GM21381 (cell line): ENCODE results near the gene NEIL3.

ENCODE experiments used
- ATAC-seq: cut with Tn5 transposase; IDR thresholded peaks from one replicate; pipeline ENCODE4 v1.9.1; 2021; ENCODE audit warnings: mild to moderate bottlenecking, moderate library complexity; ENCODE audit not compliant: unreplicated experiment

The NEIL3 gene

GRCh38 chr4:177367336-177367735 is 57.7 kb downstream of the NEIL3 start:
- ATAC-seq, result no peak

DNA sequence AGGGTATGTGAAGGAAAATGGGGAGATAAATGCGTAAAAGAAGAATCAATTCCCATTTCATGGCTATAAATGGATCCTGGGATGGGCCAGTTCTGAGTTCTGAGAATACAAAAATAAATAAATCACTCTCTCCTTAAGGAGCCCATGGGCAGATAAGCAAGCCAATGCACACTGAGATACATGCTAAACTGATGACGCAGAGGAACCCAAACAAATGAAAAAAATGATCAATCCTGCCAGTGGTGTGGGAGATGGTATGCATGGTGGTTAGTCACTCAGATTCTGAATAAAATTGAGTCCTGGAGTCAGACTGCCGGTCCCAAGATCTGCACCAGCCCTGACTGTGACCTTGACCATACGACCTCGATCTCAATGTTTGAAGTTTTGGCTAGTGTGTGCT is 59.7 kb downstream of the NEIL3 start:
- no peak for ATAC-seq

- no peak for ATAC-seq
These were observed 61.8 kb downstream of the NEIL3 start for GRCh38 chr4:177371461-177371860.

- no peak for ATAC-seq
These were observed 65.3 kb downstream of the NEIL3 start for GRCh38 chr4:177374966-177375365.

- no peak for ATAC-seq
These were observed 65.7 kb downstream of the NEIL3 start for GRCh38 chr4:177375372-177375771.

DNA sequence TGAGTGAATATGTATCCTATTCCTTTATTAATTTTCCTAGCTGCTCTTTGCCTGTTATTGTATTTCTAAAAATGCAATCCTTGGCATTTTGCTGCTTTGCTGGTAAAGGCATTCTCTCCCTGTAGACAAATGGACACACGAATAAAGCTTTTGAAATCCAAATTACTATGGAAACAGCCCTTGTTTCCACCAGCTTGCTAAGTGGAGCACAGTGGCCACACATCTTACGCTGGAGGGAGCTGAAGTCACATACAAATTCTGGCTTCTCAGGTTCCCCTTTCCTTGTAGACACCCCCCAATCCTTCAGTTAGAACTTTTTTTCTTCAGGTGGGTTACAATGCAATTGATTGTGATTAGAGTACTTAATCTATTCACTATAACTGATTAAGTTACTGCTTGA is 66.3 kb downstream of the NEIL3 start:
- no peak for ATAC-seq

DNA sequence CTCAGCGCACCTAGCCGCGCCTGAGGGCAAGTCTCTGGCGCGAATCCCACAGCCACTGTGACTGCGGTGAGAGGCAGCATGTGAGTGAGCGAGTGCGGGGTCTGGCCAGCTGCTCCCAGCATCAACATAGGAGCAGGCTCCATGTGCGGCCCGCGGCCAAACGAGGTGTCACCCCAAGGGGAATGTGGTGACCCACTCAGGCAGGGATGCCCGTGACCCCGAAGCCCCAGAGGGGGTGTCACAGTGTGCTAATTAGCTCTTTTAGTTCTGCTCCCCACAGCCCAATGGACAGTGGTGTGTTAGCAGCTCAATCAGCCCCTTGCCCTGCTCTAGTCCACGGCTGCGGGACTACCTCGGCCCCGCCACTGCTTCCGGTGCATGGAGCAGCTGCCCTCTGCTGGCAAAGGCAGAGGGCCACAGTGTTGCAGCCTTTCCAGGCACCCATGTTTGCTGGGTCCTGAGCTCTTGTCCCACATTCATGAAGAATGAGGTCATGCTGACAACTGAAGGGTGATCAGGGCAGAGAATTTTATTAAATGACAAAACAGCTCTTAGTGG is 71.1 kb downstream of the NEIL3 start:
- no peak for ATAC-seq

DNA sequence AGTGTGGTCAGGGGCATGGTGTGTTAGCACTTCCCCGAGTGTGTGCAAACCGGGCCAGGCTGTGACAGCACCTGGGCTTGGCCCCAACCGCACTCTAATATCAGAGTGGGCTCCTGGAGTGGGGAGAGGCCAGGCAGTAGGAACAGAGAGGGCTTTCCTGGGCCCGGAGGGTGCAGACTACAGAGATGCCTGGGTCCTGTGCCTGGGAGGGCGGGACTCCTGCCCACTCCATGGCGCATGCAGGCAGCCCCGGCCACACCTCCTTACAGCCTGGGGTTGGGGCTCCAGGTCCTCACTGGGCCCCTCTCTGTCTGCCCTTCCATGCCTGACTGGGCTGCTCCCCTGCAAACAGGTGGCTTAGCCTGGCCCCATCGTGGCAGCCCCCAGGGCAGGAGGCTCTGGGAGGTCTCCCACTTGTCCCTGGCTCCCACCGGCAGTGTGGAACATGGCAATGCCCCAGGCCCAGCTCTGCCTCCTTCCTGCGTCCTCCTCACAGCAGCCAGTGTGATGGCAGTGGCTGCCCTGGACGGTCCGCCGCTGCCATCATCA is 72.2 kb downstream of the NEIL3 start:
- ATAC-seq, result no peak

DNA sequence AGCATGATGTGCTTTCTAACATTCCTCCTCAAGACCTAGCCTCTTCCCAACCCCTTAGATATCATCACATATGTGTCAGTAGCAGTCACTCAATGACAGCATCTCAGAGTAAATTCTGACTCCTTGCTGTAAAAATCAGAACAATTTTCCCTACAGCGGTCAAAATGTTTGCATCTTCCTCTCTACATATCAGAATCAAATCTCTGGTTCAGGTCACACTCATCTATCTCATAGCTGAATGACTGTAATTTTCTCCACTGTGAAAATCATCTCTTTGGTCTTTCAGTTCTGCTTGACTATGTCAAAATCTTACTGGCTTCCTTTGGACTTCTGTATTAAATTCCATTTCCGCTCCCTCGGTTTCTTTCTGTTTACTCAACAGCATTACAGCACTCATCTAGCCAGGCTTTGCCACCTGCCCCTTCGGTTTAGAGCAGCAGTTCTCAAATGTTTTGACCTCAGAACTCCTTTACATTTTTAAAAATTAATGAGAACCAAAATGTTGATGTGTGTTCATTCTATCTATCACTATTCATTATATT is 75.3 kb downstream of the NEIL3 start:
- no peak for ATAC-seq

GRCh38 chr4:177385576-177386277 is 76.1 kb downstream of the NEIL3 start:
- no peak for ATAC-seq

DNA sequence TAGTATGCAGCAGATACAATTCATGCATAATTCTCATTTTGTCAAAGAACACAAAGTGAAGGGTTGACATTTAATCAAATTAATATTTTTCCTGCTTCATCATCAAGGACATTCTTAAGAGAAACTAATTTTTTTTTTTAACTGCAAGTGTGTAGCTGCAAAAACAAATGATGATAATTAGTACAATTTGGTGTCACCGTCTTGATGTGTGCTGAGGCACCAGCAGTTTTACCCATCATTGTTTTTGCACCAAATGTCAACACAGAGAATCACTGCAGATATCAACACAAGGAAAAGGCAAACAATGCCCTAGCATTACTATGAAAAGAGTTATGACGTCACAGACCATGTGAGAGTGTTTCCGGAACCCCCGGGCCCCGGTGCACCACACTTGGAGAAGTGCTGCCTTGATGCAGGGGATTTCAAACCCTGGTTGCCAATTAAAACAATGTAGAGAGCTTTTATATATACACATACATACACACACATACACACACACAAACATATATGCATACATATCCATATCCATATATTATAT is 76.7 kb downstream of the NEIL3 start:
- ATAC-seq, result no peak

GRCh38 chr4:177391287-177391686 is 81.6 kb downstream of the NEIL3 start:
- no peak for ATAC-seq

- no peak for ATAC-seq
These were observed 82.3 kb downstream of the NEIL3 start for GRCh38 chr4:177391953-177392352.

DNA sequence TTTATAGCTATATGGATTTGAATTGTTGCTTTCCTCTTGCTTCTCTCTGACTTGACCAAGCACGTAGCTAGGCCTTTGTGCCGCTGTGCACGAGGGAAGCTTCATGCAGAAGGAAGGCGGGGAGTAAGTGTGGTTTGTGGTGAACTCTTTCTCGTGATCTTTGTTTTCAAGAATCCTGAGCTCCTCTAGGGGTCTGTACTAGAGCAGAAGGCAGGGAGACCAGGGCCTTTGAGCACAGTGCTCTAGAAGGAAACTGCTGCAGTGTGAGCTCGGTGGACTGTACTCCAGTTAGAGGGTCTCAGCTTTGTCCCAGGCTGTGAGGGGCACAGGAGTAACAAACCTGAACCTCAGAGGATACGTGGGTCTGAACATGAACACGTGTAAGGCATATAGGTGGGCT is 83.6 kb downstream of the NEIL3 start:
- ATAC-seq, result no peak

DNA sequence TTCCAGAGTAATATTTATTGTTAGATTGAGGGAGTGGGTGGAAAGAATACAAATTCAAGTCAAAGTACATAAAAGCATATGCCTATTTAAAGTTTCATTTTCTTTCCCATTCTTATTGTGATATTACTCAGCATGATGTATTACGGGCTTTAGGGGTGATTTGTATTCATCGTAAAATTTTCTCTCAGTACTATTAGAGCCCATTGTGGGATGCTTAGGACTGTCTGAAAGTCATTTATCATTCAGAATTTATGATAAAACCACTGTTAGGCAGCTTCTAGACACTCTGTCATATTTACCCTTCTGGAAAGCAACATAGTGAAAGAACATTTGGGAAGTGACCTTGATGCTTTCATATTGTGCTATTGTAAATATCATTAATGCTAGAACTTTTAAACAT is 86.7 kb downstream of the NEIL3 start:
- no peak for ATAC-seq

- no peak for ATAC-seq
These were observed 90.4 kb downstream of the NEIL3 start for GRCh38 chr4:177400030-177400429.

DNA sequence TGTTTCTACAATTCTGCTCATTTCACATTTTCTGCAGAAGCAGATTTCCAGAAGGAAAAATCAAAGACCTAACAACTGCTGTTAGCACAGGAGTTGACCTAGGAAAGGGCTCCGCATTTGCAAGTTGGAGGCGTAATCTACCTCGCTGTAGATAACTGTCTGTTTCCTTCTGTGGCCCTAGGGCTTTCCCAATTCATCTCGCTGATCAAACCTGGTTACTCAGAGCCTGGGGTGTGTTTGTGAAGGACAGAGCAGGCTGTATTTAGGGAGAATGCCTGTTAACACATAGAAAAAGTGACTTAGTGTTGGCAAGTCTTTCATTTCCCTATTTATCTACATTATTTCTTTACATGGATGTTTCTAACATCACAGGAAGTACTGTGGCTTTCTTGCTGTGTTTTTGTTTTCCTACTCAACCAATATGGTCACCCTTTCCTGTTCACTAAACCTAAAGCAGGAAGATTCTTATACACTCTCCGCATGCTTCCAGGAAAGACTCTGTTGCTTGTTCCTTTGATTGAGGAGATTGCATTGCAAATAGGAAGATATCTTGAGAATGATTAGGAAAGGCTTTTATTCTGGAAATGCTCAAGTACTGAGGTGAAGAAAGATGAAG is 92.1 kb downstream of the NEIL3 start:
- no peak for ATAC-seq

- no peak for ATAC-seq
These were observed 94.1 kb downstream of the NEIL3 start for GRCh38 chr4:177403746-177404145.

DNA sequence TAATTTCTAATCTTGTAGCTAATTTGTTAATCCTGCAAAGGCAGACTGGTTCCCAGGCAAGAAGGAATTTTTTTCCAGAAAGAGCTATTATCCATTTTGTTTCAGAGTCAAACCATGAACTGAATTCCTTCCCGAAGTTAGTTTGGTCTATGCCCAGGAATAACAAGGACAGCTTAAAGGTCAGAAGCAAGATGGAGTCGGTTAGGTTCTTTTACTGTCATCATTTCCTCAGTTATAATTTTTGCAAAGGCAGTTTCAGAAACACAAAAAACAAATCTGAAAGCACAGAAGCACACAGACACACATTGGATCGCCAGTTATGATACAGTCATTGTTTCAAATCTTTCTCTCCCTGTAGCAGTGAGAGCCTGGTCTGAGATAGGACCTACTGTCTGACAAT is 94.7 kb downstream of the NEIL3 start:
- no peak for ATAC-seq

- no peak for ATAC-seq
These were observed 95.3 kb downstream of the NEIL3 start for GRCh38 chr4:177404986-177405385.

DNA sequence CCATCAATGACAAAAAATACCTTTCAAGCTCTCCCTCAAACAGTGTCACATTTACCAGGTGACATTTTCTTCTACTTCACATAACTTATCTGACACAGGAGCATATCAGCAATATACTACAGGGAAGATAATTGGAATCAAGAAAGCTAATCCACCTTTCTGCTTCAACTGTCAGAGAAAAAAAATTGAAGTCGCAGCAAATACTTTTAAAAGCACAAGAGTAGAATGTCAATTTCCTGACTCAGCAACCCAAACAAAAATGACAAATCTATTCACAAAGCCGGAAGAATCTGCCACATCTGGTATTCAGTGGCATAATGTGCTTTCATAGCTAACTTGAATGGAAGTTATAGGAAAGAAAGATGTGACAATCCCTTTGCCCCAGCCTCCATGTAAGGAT is 95.8 kb downstream of the NEIL3 start:
- ATAC-seq, result no peak

DNA sequence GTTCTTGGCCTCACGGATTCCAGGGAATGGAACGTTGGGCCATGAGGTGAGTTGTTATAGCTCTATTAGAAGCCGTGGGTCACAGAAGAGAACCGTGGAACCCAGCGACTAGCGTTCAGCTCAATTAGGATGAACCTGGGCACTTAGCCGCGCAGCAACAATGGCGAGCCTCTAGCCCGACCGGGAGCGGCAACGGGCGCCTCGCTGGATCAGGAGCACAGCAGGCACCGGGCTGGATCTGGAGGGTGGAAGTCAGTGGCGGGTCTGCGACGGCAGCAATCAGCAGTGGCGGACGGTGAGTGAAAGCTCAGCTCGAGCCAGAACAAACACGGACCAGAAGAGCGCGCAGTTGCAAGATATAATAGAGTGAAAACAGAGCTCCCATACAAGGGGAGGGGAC is 98.3 kb downstream of the NEIL3 start:
- ATAC-seq, result no peak
